ENCODE data around the gene UBE2G2.
A peak's percentile ranks its signal among the peaks of the same experiment; 100 is the strongest.
"Not testable (repeated sequence)": the region's sequence is repeated elsewhere in the genome, so short reads cannot be mapped to it uniquely, and the experiment has no call there.

UBE2G2 gene

DNA sequence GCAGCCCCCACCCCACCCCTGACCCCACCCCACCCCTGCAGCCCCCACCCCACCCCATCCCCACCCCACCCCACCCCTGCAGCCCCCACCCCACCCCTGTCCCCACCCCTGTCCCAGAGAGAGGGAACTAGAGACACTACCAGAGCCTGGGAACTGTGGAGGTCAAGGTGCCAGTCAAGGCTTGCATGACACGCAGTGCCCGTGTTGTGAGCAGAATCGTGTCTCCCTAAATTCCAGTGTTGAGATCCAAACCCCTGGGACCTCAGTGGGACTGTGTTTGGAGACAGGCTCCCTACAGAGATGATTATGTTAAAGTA is 34.7 kb upstream of the UBE2G2 start:
- DNase-seq (ENCODE audit: low spot score), result no peak

DNA sequence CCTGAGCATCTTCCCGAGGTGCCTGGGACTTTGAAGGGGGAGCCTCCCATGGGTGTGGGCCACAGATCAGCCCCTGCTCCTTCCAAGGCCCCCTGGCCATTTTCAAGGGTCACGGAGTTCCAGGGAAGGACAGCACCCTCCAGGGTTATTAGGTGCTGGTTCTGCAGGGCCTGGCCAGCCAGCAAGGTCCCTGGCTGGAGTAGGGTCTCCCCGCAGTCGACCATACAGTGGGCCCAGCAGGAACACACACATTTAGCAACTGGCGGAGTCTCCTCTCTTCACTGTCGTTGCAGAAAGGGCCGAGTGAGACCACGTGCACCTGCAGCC is 34.0 kb upstream of the UBE2G2 start:
- no peak for DNase-seq (ENCODE audit: low spot score)

DNA sequence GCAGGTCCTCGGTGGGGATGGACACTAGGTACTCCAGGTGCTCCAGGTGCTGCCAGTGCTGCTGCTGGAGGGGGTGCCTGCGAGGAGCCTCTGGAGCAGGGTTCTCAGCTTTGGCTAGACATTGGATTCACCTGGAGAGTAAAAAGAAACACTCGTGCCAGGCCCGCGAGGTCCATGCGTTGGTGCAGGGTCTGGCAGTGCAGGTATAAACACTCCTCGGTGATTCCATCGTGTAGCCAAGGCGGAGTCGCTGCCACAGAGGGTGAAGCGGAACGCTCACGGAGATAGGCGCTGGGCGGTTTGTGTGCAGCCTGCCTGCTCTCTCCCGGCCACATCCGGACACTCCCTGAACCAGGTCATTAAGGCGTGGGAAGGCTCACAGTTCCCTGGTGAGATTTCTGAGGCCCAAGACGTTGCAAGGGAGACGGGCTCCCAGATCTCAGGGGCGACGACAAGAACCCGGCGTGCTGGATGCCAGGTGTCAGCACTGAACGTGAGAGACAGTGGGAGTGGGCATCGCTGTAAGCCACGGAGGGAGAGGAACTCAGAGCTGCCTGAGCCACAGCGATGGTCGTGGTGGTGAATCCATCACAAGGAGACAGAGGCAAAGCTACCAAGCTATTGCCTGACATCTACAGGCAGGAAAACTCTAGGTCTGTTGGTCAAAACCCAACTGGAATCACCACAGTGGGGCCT is 33.5 kb upstream of the UBE2G2 start:
- peak; percentile 52 for DNase-seq (ENCODE audit: low spot score)

GRCh38 chr21:44834231-44834950 is 32.8 kb upstream of the UBE2G2 start:
- DNase-seq (ENCODE audit: low spot score), result no peak

GRCh38 chr21:44833663-44834062 is 32.0 kb upstream of the UBE2G2 start:
- no peak for DNase-seq (ENCODE audit: low spot score)

DNA sequence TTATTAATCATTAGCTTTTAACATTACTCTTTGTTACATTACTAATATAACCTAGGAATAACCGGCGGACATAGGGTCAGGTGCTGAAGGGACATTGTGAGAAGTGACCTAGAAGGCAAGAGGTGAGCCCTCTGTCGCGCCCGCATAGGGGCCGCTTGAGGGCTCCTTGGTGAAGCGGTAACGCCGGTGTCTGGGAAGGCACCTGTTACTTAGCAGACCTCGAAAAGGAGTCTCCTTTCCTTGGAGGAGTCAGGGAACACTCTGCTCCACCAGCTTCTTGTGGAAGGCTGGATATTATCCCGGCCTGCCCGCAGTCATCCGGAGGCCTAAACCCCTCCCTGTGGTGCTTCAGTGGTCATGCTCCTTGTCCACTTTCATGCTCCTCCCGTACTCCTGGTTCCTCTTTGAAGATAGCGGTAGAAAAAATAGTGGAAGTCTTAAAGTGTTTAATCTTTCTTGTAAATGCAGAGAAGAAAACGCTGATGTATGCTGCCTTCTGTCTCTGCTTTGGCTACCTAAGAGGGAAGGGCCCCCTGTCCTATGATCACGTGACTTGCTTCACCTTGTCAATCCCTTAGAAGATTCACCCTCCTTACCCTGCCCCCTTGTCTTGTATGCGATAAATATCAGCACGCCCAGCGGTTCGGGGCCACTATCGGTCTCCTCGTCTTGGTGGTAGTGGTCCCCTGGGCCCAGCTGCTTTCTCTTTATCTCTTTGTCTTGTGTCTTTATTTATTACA is 31.1 kb upstream of the UBE2G2 start:
- not testable (repeated sequence) for DNase-seq (ENCODE audit: low spot score)

DNA sequence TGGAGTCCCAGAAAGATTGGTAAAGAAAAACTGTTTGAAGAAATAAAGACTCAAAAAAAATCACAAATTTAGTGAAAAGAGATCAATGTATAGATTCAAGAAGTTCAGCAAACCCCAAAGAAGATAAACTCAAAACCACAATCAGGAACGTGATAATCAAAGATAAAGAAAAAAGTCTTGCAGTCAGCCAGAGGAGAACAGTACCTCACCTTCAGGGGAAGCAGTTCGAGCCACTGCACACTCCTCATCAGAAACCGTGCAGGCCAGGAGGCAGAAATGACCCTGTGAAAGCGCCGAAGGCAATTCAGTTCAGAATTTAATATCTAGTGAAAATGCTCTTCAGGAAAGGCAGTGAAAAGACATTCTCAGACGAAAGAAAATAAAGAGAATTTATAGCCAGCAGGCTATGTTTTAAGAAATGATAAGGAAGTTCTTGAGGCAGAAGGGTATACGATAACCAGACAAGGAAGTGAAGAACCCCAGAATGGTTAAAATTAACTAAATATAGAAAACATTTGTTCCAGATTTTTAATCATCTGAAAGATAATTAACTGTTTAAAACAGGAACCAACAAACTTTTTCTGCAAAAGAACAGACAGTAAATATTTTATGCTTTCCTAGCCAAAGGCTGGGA is 29.7 kb upstream of the UBE2G2 start:
- no peak for DNase-seq (ENCODE audit: low spot score)

GRCh38 chr21:44829507-44830092 is 28.0 kb upstream of the UBE2G2 start:
- no peak for DNase-seq (ENCODE audit: low spot score)

- DNase-seq (ENCODE audit: low spot score), result no peak
Measured at GRCh38 chr21:44828362-44829056, 26.9 kb upstream of the UBE2G2 start.

DNA sequence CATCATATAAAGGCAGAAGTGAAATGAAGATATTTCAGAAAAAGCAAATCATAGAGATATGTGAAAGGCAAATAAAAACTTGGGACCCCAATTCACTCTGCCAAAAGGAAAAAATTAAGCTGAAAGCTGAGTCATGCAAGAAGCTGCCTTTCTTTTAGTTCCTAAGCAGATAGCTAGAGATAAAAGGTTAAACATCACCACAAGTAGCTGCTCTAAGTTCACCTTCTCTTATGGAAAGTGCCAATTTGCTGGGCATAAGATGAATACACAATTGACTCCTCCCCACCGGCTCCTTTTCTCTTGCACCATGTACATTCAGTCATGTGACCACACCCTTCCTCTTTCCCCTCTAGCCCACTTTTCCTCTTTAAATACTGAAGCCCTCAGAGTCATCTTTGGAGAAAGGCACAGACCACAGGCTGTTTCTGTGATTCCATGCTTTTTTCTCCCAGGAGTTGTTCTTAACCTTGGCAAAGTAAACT is 21.6 kb upstream of the UBE2G2 start:
- no peak for DNase-seq (ENCODE audit: low spot score)

DNA sequence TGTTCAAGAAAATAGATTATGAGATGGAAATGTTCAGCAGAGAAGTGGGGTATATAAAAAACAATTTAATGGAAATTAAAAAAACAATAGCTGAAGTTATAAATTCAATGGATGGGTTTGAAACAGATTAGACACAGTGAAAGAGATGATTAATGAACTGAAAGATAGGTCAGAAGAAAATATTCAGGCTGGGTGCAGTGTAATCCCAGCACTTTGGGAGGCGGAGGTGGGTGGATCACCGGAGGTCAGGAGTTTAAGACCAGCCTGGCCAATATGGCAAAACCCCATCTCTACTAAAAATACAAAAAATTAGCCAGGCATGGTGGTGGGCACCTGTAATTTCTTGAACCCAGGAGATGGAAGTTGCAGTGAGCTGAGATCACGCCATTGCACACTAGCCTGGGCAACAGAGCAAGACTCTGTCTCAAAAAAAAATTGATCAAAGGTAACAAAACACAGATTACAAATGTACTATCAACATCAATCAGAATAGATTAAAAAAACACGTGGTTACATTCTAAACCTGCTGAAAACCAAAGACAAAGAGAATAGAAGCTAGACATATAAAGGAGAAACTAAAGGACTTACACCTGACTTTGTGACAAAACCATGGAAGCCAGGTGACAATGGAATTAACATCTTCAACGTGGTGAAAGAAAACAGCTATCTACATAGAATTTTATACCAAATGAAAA is 21.0 kb upstream of the UBE2G2 start:
- no peak for DNase-seq (ENCODE audit: low spot score)

- DNase-seq (ENCODE audit: low spot score), result peak; percentile 34
Measured at GRCh38 chr21:44820851-44821250, 19.2 kb upstream of the UBE2G2 start.

GRCh38 chr21:44819283-44820243 is 17.9 kb upstream of the UBE2G2 start:
- DNase-seq (ENCODE audit: low spot score), result no peak

DNA sequence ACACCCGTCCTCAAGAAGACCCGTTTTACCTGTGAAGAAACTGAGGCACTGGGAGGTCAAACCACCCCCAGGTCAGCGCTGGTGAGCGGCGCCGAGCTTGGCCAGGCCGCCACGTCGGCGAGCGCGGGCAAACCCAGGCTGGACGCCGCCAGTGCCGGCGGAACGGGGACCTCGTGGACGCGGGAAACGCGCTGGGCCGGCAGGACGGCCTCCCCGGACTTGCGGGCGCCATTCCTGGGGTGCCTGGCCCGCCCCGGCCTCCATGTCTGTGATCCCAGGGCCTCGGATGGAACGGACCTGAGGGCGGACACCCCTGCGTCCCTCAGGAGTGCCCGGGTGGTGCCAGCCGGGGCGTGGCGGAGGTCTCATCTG is 17.0 kb upstream of the UBE2G2 start:
- no peak for DNase-seq (ENCODE audit: low spot score)

DNA sequence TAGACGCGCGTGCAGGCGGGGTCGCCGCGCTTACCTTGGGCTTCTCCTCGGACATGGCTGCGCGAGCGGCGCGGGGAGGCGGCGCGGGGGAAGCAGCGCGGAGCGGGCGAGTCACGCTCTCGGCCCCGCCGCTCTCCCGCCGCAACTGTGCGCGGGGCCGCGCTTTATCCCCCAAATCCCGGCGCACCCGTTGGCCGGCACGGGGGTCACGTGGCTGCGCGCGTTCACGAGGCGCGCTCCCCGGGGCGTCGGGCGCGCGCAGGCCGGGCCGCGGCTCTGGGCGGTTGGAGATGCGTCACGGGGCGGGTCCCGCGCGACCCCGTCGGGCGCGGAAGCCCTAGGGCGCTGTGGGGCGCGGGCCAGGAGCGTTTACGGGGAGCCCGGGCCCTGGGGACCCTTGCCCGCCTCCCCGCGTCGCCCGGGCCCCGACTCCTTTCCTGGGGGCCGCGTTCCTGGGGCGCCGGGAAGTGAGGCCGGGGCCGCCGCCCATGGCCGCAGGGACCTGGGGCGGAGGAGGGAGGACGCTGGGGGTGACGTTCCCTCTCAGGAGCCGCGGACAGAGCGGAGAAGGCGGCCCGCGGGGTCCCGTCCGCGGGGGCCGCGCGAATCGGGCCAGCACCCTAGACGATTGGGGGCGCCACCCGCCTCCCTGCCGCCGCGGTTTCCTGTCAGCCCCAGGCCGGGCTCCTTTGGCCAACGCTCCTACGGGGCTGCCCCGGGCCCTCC is 16.5 kb upstream of the UBE2G2 start, which contains the start of gene SUMO3:
SUMO3 (minus strand) TSS at position 149 of the 726 bp plus-strand sequence; CDS start at position 55, 94 bp downstream.
- peak; percentile 83 for DNase-seq (ENCODE audit: low spot score)

- DNase-seq (ENCODE audit: low spot score), result peak; percentile 88
Measured at GRCh38 chr21:44817506-44817880, 15.9 kb upstream of the UBE2G2 start.

GRCh38 chr21:44816761-44817505 is 15.3 kb upstream of the UBE2G2 start:
- no peak for DNase-seq (ENCODE audit: low spot score)

DNA sequence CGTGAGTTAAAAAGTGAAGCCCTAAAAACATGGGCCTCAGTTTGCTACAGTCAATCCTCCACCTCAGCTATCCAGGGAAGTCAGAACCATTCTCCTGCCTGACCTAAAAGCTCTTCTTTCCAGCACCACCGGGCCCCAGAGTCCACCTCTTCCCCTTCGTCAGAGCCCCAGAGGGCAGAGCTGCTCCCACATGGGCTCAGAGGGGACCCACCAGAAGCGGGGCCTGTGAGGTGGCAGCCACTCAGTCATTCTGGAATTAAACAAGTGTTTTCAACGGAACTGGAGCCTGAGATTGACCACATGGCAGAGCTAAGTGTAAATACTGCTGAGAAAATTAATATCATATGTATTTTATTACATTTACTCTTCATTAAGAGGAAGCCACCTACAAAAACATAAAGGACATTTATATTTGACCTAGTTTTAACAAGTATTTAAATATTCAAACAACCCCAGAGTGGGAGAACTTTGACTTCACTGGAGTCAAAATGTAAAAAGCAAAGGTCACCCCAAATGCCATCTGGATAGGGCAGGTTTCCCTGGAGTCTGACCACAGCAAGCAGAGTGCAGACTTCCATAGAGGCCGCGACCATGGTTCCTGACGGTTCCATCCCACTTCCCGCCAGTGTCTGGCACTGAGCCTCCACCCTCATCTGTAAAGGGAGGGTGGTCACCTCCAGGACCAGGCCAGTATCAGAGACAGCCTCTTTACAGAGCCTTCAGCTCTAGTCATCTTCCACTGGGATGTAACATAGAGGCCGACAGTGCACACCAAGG is 14.4 kb upstream of the UBE2G2 start:
- no peak for DNase-seq (ENCODE audit: low spot score)

All from kidney tubule cell (primary cell).